ENCODE measurements around the gene ROMO1.
"Not testable (repeated sequence)": the region's sequence is repeated elsewhere in the genome, so short reads cannot be mapped to it uniquely, and the experiment has no call there.

Gene ROMO1

GRCh38 chr20:35720165-35721123 is 21.2 kb downstream of the ROMO1 start:
- TF ChIP-seq CTCF (IDR thresholded peaks at IDR 0.05; ENCODE audit: insufficient read depth, low read length, missing control alignments) = no peak
- DNase-seq (ENCODE audit: low read depth, low spot score) = no peak
- no peak overlapping the region for H3K4me3 ChIP-seq (ENCODE audit: low read depth, low read length)
- ChIA-PET CTCF (interaction anchor here (0.8 to 2.3 kb wide), 6 partner anchors 9 to 164 kb away, joined by 3 to 13 read pairs (median 3); no protein-coding TSS in a partner anchor), POLR2A (interaction anchor here (0.6 to 1.9 kb wide), 4 partner anchors 10 to 170 kb away, joined by 3 to 7 read pairs (median 4); no protein-coding TSS in a partner anchor)

GRCh38 chr20:35721219-35721618 is 22.0 kb downstream of the ROMO1 start:
- CTCF ChIA-PET = no interaction called here
- DNase-seq (ENCODE audit: low read depth, low spot score) = no peak
- TF ChIP-seq CTCF (IDR thresholded peaks at IDR 0.05; ENCODE audit: insufficient read depth, low read length, missing control alignments) = no peak
- POLR2A ChIA-PET = interaction anchor here (0.6 kb wide), 1 partner anchor 10 kb away, joined by 3 read pairs; no protein-coding TSS in a partner anchor
- H3K4me3 ChIP-seq (ENCODE audit: low read depth, low read length) = no peak overlapping the region

GRCh38 chr20:35721621-35722020 is 22.4 kb downstream of the ROMO1 start:
- no peak for DNase-seq (ENCODE audit: low read depth, low spot score)
- TF ChIP-seq CTCF (IDR thresholded peaks at IDR 0.05; ENCODE audit: insufficient read depth, low read length, missing control alignments) = no peak
- no peak overlapping the region for H3K4me3 ChIP-seq (ENCODE audit: low read depth, low read length)
- CTCF ChIA-PET = no interaction called here
- POLR2A ChIA-PET = no interaction called here

- CTCF ChIA-PET; H3K4me3 ChIP-seq (ENCODE audit: low read depth, low read length); DNase-seq (ENCODE audit: low read depth, low spot score): not testable (repeated sequence)
- POLR2A ChIA-PET = interaction anchor here (0.6 to 1.0 kb wide), 2 partner anchors 19 to 174 kb away, joined by 4 to 5 read pairs; partner anchors contain the start of gene RBM39
Measured at GRCh38 chr20:35723275-35723639, 24.1 kb downstream of the ROMO1 start.

GRCh38 chr20:35723652-35724320 is 24.6 kb downstream of the ROMO1 start:
- ChIA-PET POLR2A (interaction anchor here (0.6 to 1.0 kb wide), 2 partner anchors 19 to 173 kb away, joined by 4 to 5 read pairs; partner anchors contain the start of gene RBM39), CTCF (interaction anchor here (1.0 kb wide), 1 partner anchor 11 kb away, joined by 3 read pairs; no protein-coding TSS in a partner anchor)
- DNase-seq (ENCODE audit: low read depth, low spot score) = not testable (repeated sequence)

GRCh38 chr20:35724321-35725230 is 25.4 kb downstream of the ROMO1 start:
- no peak for TF ChIP-seq CTCF (IDR thresholded peaks at IDR 0.05; ENCODE audit: insufficient read depth, low read length, missing control alignments)
- ChIA-PET POLR2A (interaction anchor here (0.8 to 1.0 kb wide), 2 partner anchors 18 to 159 kb away, joined by 3 to 4 read pairs; partner anchors contain the start of gene RBM39), CTCF (interaction anchor here (1.0 kb wide), 1 partner anchor 11 kb away, joined by 3 read pairs; no protein-coding TSS in a partner anchor)
- H3K4me3 ChIP-seq (ENCODE audit: low read depth, low read length) = no peak overlapping the region
- no peak for DNase-seq (ENCODE audit: low read depth, low spot score)

More at GRCh38 chr20:35723652-35724320, 24.6 kb downstream of the ROMO1 start:
- not testable (repeated sequence) for H3K4me3 ChIP-seq (ENCODE audit: low read depth, low read length)

Measured in AG04449 (cell line).